Right renal pelvis (tissue), 4 donors: ENCODE results near the gene MOB3A. TPM values are rescaled to one million over a fixed set of nuclear protein-coding genes. Genes with fewer than 3 reads are reported as not detected.

Experiments
- DNase-seq, 4 donors: peaks; one replicate each; pipeline ENCODE4 v3.0.0-alpha.2; 2013; ENCODE audit warnings: low read depth in 4 of 4, low spot score in 3 of 4, missing footprints in 1 of 4
- polyA plus RNA-seq, 4 donors: library from polyadenylated mRNA; unstranded; fragments of 120-200 nt; gene quantifications; one replicate each; pipeline ENCODE4 v1.2.1, GENCODE V29; 2013; ENCODE audit not compliant: insufficient read length in 4 of 4

The MOB3A gene
- polyA plus RNA-seq, 4 donors, result 23.4 to 26.8 (median 25.1) TPM

GRCh38 chr19:2048104-2048958, 47.8 kb downstream of the MOB3A start:
- DNase-seq, result no peak

- DNase-seq, result no peak
Observed at GRCh38 chr19:2047449-2048103, 48.5 kb downstream of the MOB3A start.

GRCh38 chr19:2047076-2047448, 49.1 kb downstream of the MOB3A start:
- no peak for DNase-seq

- DNase-seq, result no peak
Observed at GRCh38 chr19:2046046-2046907, 49.8 kb downstream of the MOB3A start.

GRCh38 chr19:2045501-2046045, 50.6 kb downstream of the MOB3A start:
- no peak for DNase-seq

GRCh38 chr19:2044709-2045500, 51.2 kb downstream of the MOB3A start:
- no peak for DNase-seq

GRCh38 chr19:2043961-2044708, 52.0 kb downstream of the MOB3A start:
- DNase-seq, result no peak

- DNase-seq, result no peak
Observed at GRCh38 chr19:2043251-2043641, 52.9 kb downstream of the MOB3A start.

- no peak for DNase-seq
Observed at GRCh38 chr19:2042485-2043250, 53.5 kb downstream of the MOB3A start.

GRCh38 chr19:2041683-2042484, 54.2 kb downstream of the MOB3A start:
- peak; percentile 78 to 86 (median 82) for DNase-seq

GRCh38 chr19:2041433-2041682, 54.8 kb downstream of the MOB3A start:
- no peak for DNase-seq

- DNase-seq, result no peak
Observed at GRCh38 chr19:2040647-2041432, 55.3 kb downstream of the MOB3A start.

- no peak for DNase-seq
Observed at GRCh38 chr19:2039959-2040646, 56.0 kb downstream of the MOB3A start.

GRCh38 chr19:2039089-2039958, 56.8 kb downstream of the MOB3A start:
- DNase-seq, result no peak

- DNase-seq, result no peak
Observed at GRCh38 chr19:2038284-2039088, 57.6 kb downstream of the MOB3A start.
